ENCODE measurements around the gene CRYGB. TPM values are rescaled to one million over a fixed set of nuclear protein-coding genes. Genes with fewer than 3 reads are reported as not detected.
"Not testable (repeated sequence)": the region's sequence is repeated elsewhere in the genome, so short reads cannot be mapped to it uniquely, and the experiment has no call there.

CRYGB gene
- total RNA-seq, 2 experiments from 2014 or later: not detected

DNA sequence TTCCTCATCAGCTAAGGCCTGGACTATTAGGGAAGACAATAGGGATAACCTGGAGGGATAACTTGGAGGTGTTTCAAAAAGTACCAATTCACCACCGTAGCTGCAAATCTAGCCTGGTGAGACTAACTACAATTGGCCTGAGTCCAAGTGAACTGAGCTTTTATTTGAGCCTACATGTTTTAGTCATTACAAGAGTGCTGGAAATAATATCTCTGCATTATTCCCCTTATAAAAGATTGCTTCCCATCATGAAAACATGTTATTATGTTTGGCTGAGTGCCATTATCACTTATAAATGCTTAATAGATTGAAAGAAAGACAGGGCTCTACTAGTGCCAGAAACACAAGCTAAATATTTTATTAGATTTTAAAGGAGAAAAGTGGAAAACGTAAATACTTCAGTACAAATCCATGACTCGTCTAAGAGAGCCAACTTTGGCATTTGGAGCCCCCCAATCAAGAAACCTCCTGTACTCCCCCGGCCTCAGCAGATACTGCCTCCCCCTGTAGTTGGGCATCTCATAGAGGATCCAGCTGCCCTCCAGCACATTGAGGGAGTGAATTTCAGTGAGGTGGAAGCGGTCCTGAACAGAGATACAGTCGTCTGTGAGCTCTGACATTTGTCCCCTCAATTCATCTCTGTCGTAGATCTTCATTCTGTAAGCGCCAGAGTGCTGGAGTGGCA is 3.6 kb downstream of the CRYGB start:
- no peak for TF ChIP-seq EZH2phosphoT487 (IDR thresholded peaks at IDR 0.05; ENCODE audit: borderline replicate concordance, low read depth, low read length)
- TF ChIP-seq, protein P1, sequence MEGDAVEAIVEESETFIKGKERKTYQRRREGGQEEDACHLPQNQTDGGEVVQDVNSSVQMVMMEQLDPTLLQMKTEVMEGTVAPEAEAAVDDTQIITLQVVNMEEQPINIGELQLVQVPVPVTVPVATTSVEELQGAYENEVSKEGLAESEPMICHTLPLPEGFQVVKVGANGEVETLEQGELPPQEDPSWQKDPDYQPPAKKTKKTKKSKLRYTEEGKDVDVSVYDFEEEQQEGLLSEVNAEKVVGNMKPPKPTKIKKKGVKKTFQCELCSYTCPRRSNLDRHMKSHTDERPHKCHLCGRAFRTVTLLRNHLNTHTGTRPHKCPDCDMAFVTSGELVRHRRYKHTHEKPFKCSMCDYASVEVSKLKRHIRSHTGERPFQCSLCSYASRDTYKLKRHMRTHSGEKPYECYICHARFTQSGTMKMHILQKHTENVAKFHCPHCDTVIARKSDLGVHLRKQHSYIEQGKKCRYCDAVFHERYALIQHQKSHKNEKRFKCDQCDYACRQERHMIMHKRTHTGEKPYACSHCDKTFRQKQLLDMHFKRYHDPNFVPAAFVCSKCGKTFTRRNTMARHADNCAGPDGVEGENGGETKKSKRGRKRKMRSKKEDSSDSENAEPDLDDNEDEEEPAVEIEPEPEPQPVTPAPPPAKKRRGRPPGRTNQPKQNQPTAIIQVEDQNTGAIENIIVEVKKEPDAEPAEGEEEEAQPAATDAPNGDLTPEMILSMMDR (conservative IDR thresholded peaks at IDR 0.05; ENCODE audit: low read length): no peak
- POLR2A ChIA-PET: interaction anchor here (0.6 to 1.3 kb wide), 5 partner anchors 10 to 184 kb away, joined by 3 to 4 read pairs (median 3); no protein-coding TSS in a partner anchor
- H3K9me3 ChIP-seq (ENCODE audit: low read length): no peaks in the 10 kb centered on the region

DNA sequence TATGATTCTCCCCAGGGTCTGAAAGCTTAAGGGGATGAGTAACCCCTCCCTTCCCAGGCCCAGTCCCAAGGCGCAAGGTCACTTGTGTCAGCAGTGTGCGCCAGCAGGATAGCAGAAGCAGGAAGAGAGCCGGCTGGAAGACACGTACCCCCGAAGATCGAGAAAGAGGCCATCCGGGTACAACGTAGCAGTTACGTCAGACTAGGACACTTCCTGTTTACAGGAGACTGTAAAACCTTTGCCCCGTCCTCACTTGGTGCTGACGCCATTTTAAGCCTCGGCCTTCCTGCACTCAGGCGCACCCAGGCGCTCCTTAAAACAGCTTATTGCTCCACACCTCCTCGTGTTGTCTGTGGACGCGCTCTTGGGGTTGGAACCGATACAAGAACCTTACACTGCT is 6.5 kb downstream of the CRYGB start:
- no TSS peak for BruUV-seq (replicated peaks)
- ChIA-PET POLR2A (interaction anchor here (0.5 to 1.2 kb wide), 4 partner anchors 63 to 414 kb away, joined by 3 to 4 read pairs (median 3); no protein-coding TSS in a partner anchor), CTCF (ENCODE audit: unreplicated experiment) (no interaction called here)

More for the DNA sequence above, 3.6 kb downstream of the CRYGB start:
- H3K4me1 ChIP-seq (ENCODE audit: insufficient read depth, low read length, poor library complexity, severe bottlenecking): no peaks in the 10 kb centered on the region
- intact Hi-C loops (cut with micrococcal nuclease; ENCODE audit: unreplicated experiment): no loop called here
- no peak overlapping the region for H3K4me3 ChIP-seq (ENCODE audit: low read depth, low read length, poor library complexity, severe bottlenecking)
- no TSS peak for BruUV-seq (replicated peaks)
- H3K27ac ChIP-seq (ENCODE audit: low read depth, low read length, poor library complexity, severe bottlenecking): no peak overlapping the region
- H2AFZ ChIP-seq (ENCODE audit: low read length): no peak overlapping the region
- no peak for DNase-seq (ENCODE audit: low spot score)
- H3K36me3 ChIP-seq (ENCODE audit: insufficient read depth, low read length): no peaks in the 10 kb centered on the region
- H3K4me2 ChIP-seq (ENCODE audit: low read length): no peak overlapping the region
- no peaks in the 10 kb centered on the region for H3K79me2 ChIP-seq (ENCODE audit: insufficient read depth, low read depth, low read length)
- CTCF ChIA-PET (ENCODE audit: unreplicated experiment): no interaction called here
- H3K9me2 ChIP-seq (ENCODE audit: insufficient read depth, low read length): no peaks in the 10 kb centered on the region
- H4K20me1 ChIP-seq (ENCODE audit: insufficient read depth, low read length): no peaks in the 10 kb centered on the region

GRCh38 chr2:208138334-208138733 is 7.6 kb downstream of the CRYGB start:
- H2AFZ ChIP-seq (ENCODE audit: low read length); BruUV-seq (replicated peaks); DNase-seq (ENCODE audit: low spot score); H3K4me3 ChIP-seq (ENCODE audit: low read depth, low read length, poor library complexity, severe bottlenecking); intact Hi-C loops (cut with micrococcal nuclease; ENCODE audit: unreplicated experiment); H3K4me2 ChIP-seq (ENCODE audit: low read length); CTCF ChIA-PET (ENCODE audit: unreplicated experiment); H3K4me1 ChIP-seq (ENCODE audit: insufficient read depth, low read length, poor library complexity, severe bottlenecking); H3K27ac ChIP-seq (ENCODE audit: low read depth, low read length, poor library complexity, severe bottlenecking); H3K79me2 ChIP-seq (ENCODE audit: insufficient read depth, low read depth, low read length); H3K9me3 ChIP-seq (ENCODE audit: low read length); H3K9me2 ChIP-seq (ENCODE audit: insufficient read depth, low read length); H3K36me3 ChIP-seq (ENCODE audit: insufficient read depth, low read length); H4K20me1 ChIP-seq (ENCODE audit: insufficient read depth, low read length): not testable (repeated sequence)
- POLR2A ChIA-PET: interaction anchor here (1.2 kb wide), 1 partner anchor 62 kb away, joined by 3 read pairs; no protein-coding TSS in a partner anchor

More for the DNA sequence above, 6.5 kb downstream of the CRYGB start:
- DNase-seq (ENCODE audit: low spot score): no peak
- no peaks in the 10 kb centered on the region for H3K9me2 ChIP-seq (ENCODE audit: insufficient read depth, low read length)
- intact Hi-C loops (cut with micrococcal nuclease; ENCODE audit: unreplicated experiment): no loop called here
- no peak overlapping the region for H3K27ac ChIP-seq (ENCODE audit: low read depth, low read length, poor library complexity, severe bottlenecking)
- no peaks in the 10 kb centered on the region for H3K9me3 ChIP-seq (ENCODE audit: low read length)
- H2AFZ ChIP-seq (ENCODE audit: low read length): no peak overlapping the region
- H3K4me2 ChIP-seq (ENCODE audit: low read length): no peak overlapping the region
- H3K4me3 ChIP-seq (ENCODE audit: low read depth, low read length, poor library complexity, severe bottlenecking): no peak overlapping the region
- no peaks in the 10 kb centered on the region for H3K36me3 ChIP-seq (ENCODE audit: insufficient read depth, low read length)
- H3K79me2 ChIP-seq (ENCODE audit: insufficient read depth, low read depth, low read length): no peaks in the 10 kb centered on the region
- H3K4me1 ChIP-seq (ENCODE audit: insufficient read depth, low read length, poor library complexity, severe bottlenecking): no peaks in the 10 kb centered on the region
- no peak for TF ChIP-seq EZH2phosphoT487 (IDR thresholded peaks at IDR 0.05; ENCODE audit: borderline replicate concordance, low read depth, low read length)
- TF ChIP-seq, protein P1 (conservative IDR thresholded peaks at IDR 0.05; ENCODE audit: low read length): no peak
- no peaks in the 10 kb centered on the region for H4K20me1 ChIP-seq (ENCODE audit: insufficient read depth, low read length)

All from OCI-LY7 (cell line).